SK-N-MC (cell line): ENCODE data around the gene VANGL2.

Source experiments
- EZH2 ChIP-seq: fragments of 200-600 bp; sonication (generic); IDR thresholded peaks from one replicate; pipeline ENCODE4 v1.6.1; 2017; ENCODE audit warnings: antibody characterized with exemption
- POLR2AphosphoS5 ChIP-seq: IDR thresholded peaks from 2 replicates; pipeline ENCODE4 v1.6.1; 2012; ENCODE audit warnings: mild to moderate bottlenecking, low read depth, low read length, borderline replicate concordance

DNA sequence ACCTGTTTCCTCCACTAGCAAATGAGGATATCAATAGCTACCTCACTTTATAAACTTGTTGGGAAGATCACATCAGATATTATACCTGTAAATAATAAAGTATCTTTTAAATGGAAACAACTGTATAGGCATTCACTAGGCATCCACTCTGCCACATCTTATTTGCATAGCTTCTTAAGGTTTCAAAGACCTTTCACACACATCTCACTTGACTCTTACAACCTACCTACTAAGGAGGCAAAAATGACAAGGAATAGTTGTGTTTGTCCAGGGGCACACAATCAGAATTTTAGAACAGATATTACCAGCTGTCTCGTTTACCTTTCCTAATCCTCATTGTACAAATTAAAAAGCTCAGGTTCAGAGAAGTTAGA lies 51.5 kb downstream of the VANGL2 start:
- TF ChIP-seq POLR2AphosphoS5 = no peak
- TF ChIP-seq EZH2 = no peak
